ENCODE results near the gene ATP5PF. TPM values are rescaled to one million over a fixed set of nuclear protein-coding genes. Genes with fewer than 3 reads are reported as not detected.

Gene ATP5PF
- total and polyA plus RNA-seq, 12 donors, result 537 to 965 (median 844) TPM

- intact Hi-C loops (cut with DNase I), result loop anchor here in 1 of 10 donors (10.0 kb wide), 1 partner anchor 131 kb away; the partner anchor contains the start of gene MRPL39
- H3K36me3 ChIP-seq, result peaks cover 0 to 17% (median 0%) of the 10 kb centered on the region in 9 donors
- H3K9me3 ChIP-seq, result no peaks in the 10 kb centered on the region
- 0 to 1% methylated on average over 40 to 45 of the region's 48 CpGs for WGBS, 2 donors
- peak overlapping the region; percentile 74 to 98 (median 92) for H3K4me3 ChIP-seq
- TF ChIP-seq CTCF (IDR thresholded peaks at IDR 0.05), result no peak
- peak overlapping the region; percentile 97 to 100 (median 99) for H3K27ac ChIP-seq
- no peaks in the 10 kb centered on the region for H3K27me3 ChIP-seq
- DNase-seq (peak; percentile 89 to 93), ATAC-seq (peak; percentile 66 to 88 (median 72))
- peaks cover 6 to 61% (median 46%) of the 10 kb centered on the region in 9 donors for H3K4me1 ChIP-seq
These were observed 1.2 kb upstream of the ATP5PF start for GRCh38 chr21:25735646-25736597.

GRCh38 chr21:25734654-25734903 is 125 bp downstream of the ATP5PF start:
- Histone ChIP-seq H3K27me3 (no peaks in the 10 kb centered on the region), H3K36me3 (peaks cover 0 to 22% (median 4%) of the 10 kb centered on the region in 9 donors), H3K4me3 (peak overlapping the region; percentile 74 to 98 (median 92)), H3K27ac (peak overlapping the region; percentile 97 to 100 (median 99)), H3K9me3 (no peaks in the 10 kb centered on the region), H3K4me1 (peaks cover 8 to 74% (median 54%) of the 10 kb centered on the region in 9 donors)
- DNase-seq (no peak), ATAC-seq (no peak)
- 1 to 3% methylated on average over 10 of the region's 10 CpGs for WGBS, 2 donors
- intact Hi-C loops (cut with DNase I), result loop anchor here in 1 of 10 donors (10.0 kb wide), 1 partner anchor 130 kb away; the partner anchor contains the start of gene MRPL39
- no peak for TF ChIP-seq CTCF (IDR thresholded peaks at IDR 0.05)

GRCh38 chr21:25733859-25734653 is 648 bp downstream of the ATP5PF start:
- H3K9me3 ChIP-seq, result no peaks in the 10 kb centered on the region
- H3K27ac ChIP-seq, result peak overlapping the region; percentile 97 to 100 (median 99)
- H3K36me3 ChIP-seq, result peaks cover 0 to 27% (median 9%) of the 10 kb centered on the region in 9 donors
- no peaks in the 10 kb centered on the region for H3K27me3 ChIP-seq
- DNase-seq (peak in 1 of 2 donors; percentile 39), ATAC-seq (peak in 7 of 8 donors; percentile 2 to 53 (median 29))
- WGBS, 2 donors, result 2% methylated on average over 30 of the region's 30 CpGs
- intact Hi-C loops (cut with DNase I), result loop anchor here in 1 of 10 donors (10.0 kb wide), 1 partner anchor 129 kb away; the partner anchor contains the start of gene MRPL39
- TF ChIP-seq CTCF (IDR thresholded peaks at IDR 0.05), result no peak
- peak overlapping the region; percentile 74 to 98 (median 92) for H3K4me3 ChIP-seq
- H3K4me1 ChIP-seq, result peaks cover 8 to 77% (median 57%) of the 10 kb centered on the region in 9 donors

Data from heart right ventricle (tissue), 16 donors.